ENCODE measurements around the gene CXorf49.
"Not testable (repeated sequence)": the region's sequence is repeated elsewhere in the genome, so short reads cannot be mapped to it uniquely, and the experiment has no call there.

DNA sequence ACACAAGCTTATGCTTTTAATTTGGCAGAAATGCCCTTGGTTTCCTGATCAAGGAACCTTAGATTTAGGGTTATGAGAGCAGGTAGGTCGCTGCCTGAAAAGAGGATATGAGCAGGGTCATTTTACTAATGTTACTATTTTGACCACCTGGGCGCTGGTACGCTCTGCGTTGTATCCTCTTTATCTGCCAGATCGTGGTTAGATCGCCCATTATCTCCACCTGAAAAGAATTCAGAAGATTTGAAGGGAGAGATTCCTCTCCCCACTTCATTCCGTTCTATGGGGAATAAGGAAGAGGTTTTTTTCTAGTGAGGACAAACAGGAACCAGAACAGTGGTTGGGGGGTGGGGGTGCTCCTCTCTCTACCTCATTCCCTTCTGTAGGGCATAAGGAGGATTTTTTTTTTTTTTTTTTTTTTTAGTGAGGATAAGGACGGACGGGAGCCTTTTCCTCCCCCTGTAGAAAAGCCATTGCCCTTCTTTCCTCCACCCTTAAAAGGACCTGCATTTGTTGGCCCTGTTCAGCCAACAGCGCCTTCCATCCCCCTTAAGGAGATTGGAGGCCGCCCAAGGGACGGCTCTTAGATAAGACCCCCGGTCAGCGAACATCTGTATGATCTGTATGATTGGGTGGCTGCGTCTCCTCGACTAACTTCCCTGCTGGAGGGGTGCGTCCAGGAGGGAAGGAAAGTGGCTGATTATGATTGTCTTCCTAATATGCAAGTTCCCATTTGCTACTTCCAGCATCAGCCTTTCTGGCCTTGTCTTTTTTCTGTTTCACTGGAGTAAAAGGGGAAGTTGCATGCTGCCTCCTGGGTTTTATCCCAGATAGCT lies 20.4 kb downstream of the CXorf49 start:
- TF ChIP-seq CTCF (conservative IDR thresholded peaks at IDR 0.05; ENCODE audit: low read length); EZH2phosphoT487 (IDR thresholded peaks at IDR 0.05; ENCODE audit: borderline replicate concordance): not testable (repeated sequence)
